Central memory CD8-positive, alpha-beta T cell (primary cell): ENCODE results near the gene ATP2B2.
A peak's percentile ranks its signal among the peaks of the same experiment; 100 is the strongest.

ENCODE experiments used
- ATAC-seq: fragments of 150-1000 bp; cut with Tn5 transposase; replicated peaks from 2 replicates; pipeline ENCODE4 v1.10.0; 2022; ENCODE audit warnings: mild to moderate bottlenecking, moderate FRiP score, moderate number of reproducible peaks; ENCODE audit not compliant: poor library complexity, severe bottlenecking; ENCODE audit errors: extremely low read depth
- DNase-seq, 2 donors: peaks; one replicate each; pipeline ENCODE4 v3.0.0; 2021; ENCODE audit warnings: low spot score in 2 of 2
- H3K27ac Mint-ChIP-seq: one replicate; pipeline ENCODE4 v1.8.0; 2022; ENCODE audit warnings: low read depth, mild to moderate bottlenecking, moderate library complexity, mixed read lengths
- H3K27me3 Mint-ChIP-seq: one replicate; pipeline ENCODE4 v1.8.0; 2022; ENCODE audit warnings: mixed read lengths
- H3K36me3 Mint-ChIP-seq: one replicate; pipeline ENCODE4 v1.8.0; 2022; ENCODE audit warnings: mild to moderate bottlenecking, moderate library complexity, mixed read lengths; ENCODE audit not compliant: insufficient read depth
- H3K4me1 Mint-ChIP-seq: one replicate; pipeline ENCODE4 v1.8.0; 2022; ENCODE audit warnings: mixed read lengths
- H3K4me3 Mint-ChIP-seq: one replicate; pipeline ENCODE4 v1.8.0; 2022; ENCODE audit warnings: mild to moderate bottlenecking, moderate library complexity, mixed read lengths
- H3K9me3 Mint-ChIP-seq: one replicate; pipeline ENCODE4 v1.8.0; 2022; ENCODE audit warnings: mixed read lengths

ATP2B2 gene

GRCh38 chr3:10396083-10396482 is 109.3 kb downstream of the ATP2B2 start:
- Mint-ChIP-seq H3K4me1 (peaks cover 55% of the 10 kb centered on the region), H3K4me3 (peak overlapping the region; percentile 65), H3K36me3 (peaks cover 2% of the 10 kb centered on the region), H3K27ac (peak overlapping the region; percentile 60), H3K27me3 (no peaks in the 10 kb centered on the region), H3K9me3 (no peaks in the 10 kb centered on the region)
- DNase-seq, result no peak
- peak; percentile 33 for ATAC-seq

GRCh38 chr3:10395671-10396070 is 109.7 kb downstream of the ATP2B2 start:
- Mint-ChIP-seq H3K4me3 (peak overlapping the region; percentile 65), H3K36me3 (peaks cover 3% of the 10 kb centered on the region), H3K4me1 (peaks cover 57% of the 10 kb centered on the region), H3K27me3 (no peaks in the 10 kb centered on the region), H3K9me3 (no peaks in the 10 kb centered on the region), H3K27ac (peak overlapping the region; percentile 60)
- DNase-seq (peak in 1 of 2 donors; percentile 21), ATAC-seq (peak; percentile 86)

GRCh38 chr3:10395196-10395595 is 110.2 kb downstream of the ATP2B2 start:
- H3K4me3 Mint-ChIP-seq, result peak overlapping the region; percentile 65
- H3K9me3 Mint-ChIP-seq, result no peaks in the 10 kb centered on the region
- H3K36me3 Mint-ChIP-seq, result peaks cover 3% of the 10 kb centered on the region
- peak; percentile 9 for ATAC-seq
- no peak overlapping the region for H3K27ac Mint-ChIP-seq
- DNase-seq, result no peak
- no peaks in the 10 kb centered on the region for H3K27me3 Mint-ChIP-seq
- peaks cover 57% of the 10 kb centered on the region for H3K4me1 Mint-ChIP-seq

GRCh38 chr3:10394491-10395025 is 110.8 kb downstream of the ATP2B2 start:
- H3K4me3 Mint-ChIP-seq, result peak overlapping the region; percentile 65
- no peak overlapping the region for H3K27ac Mint-ChIP-seq
- peaks cover 61% of the 10 kb centered on the region for H3K4me1 Mint-ChIP-seq
- no peaks in the 10 kb centered on the region for H3K27me3 Mint-ChIP-seq
- ATAC-seq (no peak), DNase-seq (no peak)
- no peaks in the 10 kb centered on the region for H3K9me3 Mint-ChIP-seq
- peaks cover 3% of the 10 kb centered on the region for H3K36me3 Mint-ChIP-seq

GRCh38 chr3:10393514-10393913 is 111.9 kb downstream of the ATP2B2 start:
- H3K36me3 Mint-ChIP-seq, result peaks cover 3% of the 10 kb centered on the region
- H3K9me3 Mint-ChIP-seq, result no peaks in the 10 kb centered on the region
- H3K27me3 Mint-ChIP-seq, result no peaks in the 10 kb centered on the region
- no peak overlapping the region for H3K4me3 Mint-ChIP-seq
- DNase-seq, result no peak
- no peak for ATAC-seq
- H3K4me1 Mint-ChIP-seq, result peaks cover 66% of the 10 kb centered on the region
- H3K27ac Mint-ChIP-seq, result no peak overlapping the region

GRCh38 chr3:10392906-10393461 is 112.4 kb downstream of the ATP2B2 start:
- DNase-seq (no peak), ATAC-seq (no peak)
- no peak overlapping the region for H3K27ac Mint-ChIP-seq
- H3K36me3 Mint-ChIP-seq, result peaks cover 5% of the 10 kb centered on the region
- no peaks in the 10 kb centered on the region for H3K27me3 Mint-ChIP-seq
- no peaks in the 10 kb centered on the region for H3K9me3 Mint-ChIP-seq
- peaks cover 69% of the 10 kb centered on the region for H3K4me1 Mint-ChIP-seq
- no peak overlapping the region for H3K4me3 Mint-ChIP-seq

- no peak for ATAC-seq
- peaks cover 69% of the 10 kb centered on the region for H3K4me1 Mint-ChIP-seq
- H3K36me3 Mint-ChIP-seq, result peaks cover 5% of the 10 kb centered on the region
- no peak overlapping the region for H3K27ac Mint-ChIP-seq
- no peak overlapping the region for H3K4me3 Mint-ChIP-seq
- no peaks in the 10 kb centered on the region for H3K27me3 Mint-ChIP-seq
- DNase-seq, result no peak
- H3K9me3 Mint-ChIP-seq, result no peaks in the 10 kb centered on the region
These were observed 113.1 kb downstream of the ATP2B2 start for GRCh38 chr3:10392244-10392643.

GRCh38 chr3:10391391-10391790 is 114.0 kb downstream of the ATP2B2 start:
- H3K4me3 Mint-ChIP-seq, result peak overlapping the region; percentile 14
- H3K4me1 Mint-ChIP-seq, result peaks cover 67% of the 10 kb centered on the region
- DNase-seq (no peak), ATAC-seq (no peak)
- peak overlapping the region; percentile 52 for H3K27ac Mint-ChIP-seq
- H3K9me3 Mint-ChIP-seq, result no peaks in the 10 kb centered on the region
- peaks cover 5% of the 10 kb centered on the region for H3K36me3 Mint-ChIP-seq
- H3K27me3 Mint-ChIP-seq, result no peaks in the 10 kb centered on the region

GRCh38 chr3:10390641-10391373 is 114.6 kb downstream of the ATP2B2 start:
- H3K36me3 Mint-ChIP-seq, result peaks cover 5% of the 10 kb centered on the region
- DNase-seq (no peak), ATAC-seq (no peak)
- H3K4me3 Mint-ChIP-seq, result no peak overlapping the region
- H3K27ac Mint-ChIP-seq, result no peak overlapping the region
- no peaks in the 10 kb centered on the region for H3K9me3 Mint-ChIP-seq
- H3K27me3 Mint-ChIP-seq, result no peaks in the 10 kb centered on the region
- H3K4me1 Mint-ChIP-seq, result peaks cover 65% of the 10 kb centered on the region

- Mint-ChIP-seq H3K4me1 (peaks cover 65% of the 10 kb centered on the region), H3K36me3 (peaks cover 3% of the 10 kb centered on the region), H3K9me3 (no peaks in the 10 kb centered on the region), H3K27ac (no peak overlapping the region), H3K4me3 (no peak overlapping the region), H3K27me3 (no peaks in the 10 kb centered on the region)
- DNase-seq (no peak), ATAC-seq (no peak)
These were observed 115.4 kb downstream of the ATP2B2 start for GRCh38 chr3:10389995-10390394.

- Mint-ChIP-seq H3K4me3 (no peak overlapping the region), H3K9me3 (no peaks in the 10 kb centered on the region), H3K27ac (peak overlapping the region; percentile 42), H3K4me1 (peaks cover 63% of the 10 kb centered on the region), H3K27me3 (no peaks in the 10 kb centered on the region), H3K36me3 (peaks cover 3% of the 10 kb centered on the region)
- ATAC-seq, result no peak
- no peak for DNase-seq
These were observed 116.0 kb downstream of the ATP2B2 start for GRCh38 chr3:10389339-10389738.

- Mint-ChIP-seq H3K9me3 (no peaks in the 10 kb centered on the region), H3K36me3 (peaks cover 3% of the 10 kb centered on the region), H3K4me3 (no peak overlapping the region), H3K27me3 (no peaks in the 10 kb centered on the region), H3K4me1 (peaks cover 63% of the 10 kb centered on the region), H3K27ac (peak overlapping the region; percentile 67)
- ATAC-seq (peak; percentile 70), DNase-seq (peak in 1 of 2 donors; percentile 18)
These were observed 117.3 kb downstream of the ATP2B2 start for GRCh38 chr3:10387881-10388609.
